HepG2 (cell line): ENCODE results near the gene CMKLR1. TPM values are rescaled to one million over a fixed set of nuclear protein-coding genes. Genes with fewer than 3 reads are reported as not detected.

Experiments
- ATAC-seq: fragments of 200-7000 bp; cut with Tn5 transposase; 3 replicates; pipeline ENCODE4 v1.9.1; 2020; ENCODE audit warnings: mild to moderate bottlenecking, moderate library complexity
- BruUV-seq: library from RNA; stranded (reverse); fragments of 400-500 nt; replicated peaks from 2 replicates; lab custom pipeline; 2021; lab: Mats Ljungman, UMichigan
- CTCF ChIA-PET: fragments of 300-600 bp; formaldehyde crosslinking; extraction: SDS; loops from one replicate; lab custom pipeline; 2021; ENCODE audit warnings: low total read pairs, inconsistent platforms, low intra/inter-chr PET ratio; lab: Yijun Ruan, JAX
- POLR2A ChIA-PET: fragments of 350-600 bp; sonication (Branson Sonifier 250); formaldehyde crosslinking; loops from one replicate; lab custom pipeline; 2020; ENCODE audit warnings: antibody characterized with exemption, inconsistent platforms; lab: Yijun Ruan, JAX
- DNase-seq: peaks from one replicate; pipeline ENCODE4 v3.0.0-alpha.2; 2015; ENCODE audit warnings: low spot score
- FAIRE-seq: peaks from 3 replicates; lab custom pipeline; 2011; peaks lifted over from hg19 to GRCh38; lab: Jason Lieb, UNC
- H2AFZ ChIP-seq: one replicate; pipeline ENCODE4 v1.6.1; 2011; ENCODE audit warnings: low read length, inconsistent platforms
- H3K27ac ChIP-seq: fragments of 300-600 bp; 3 replicates; pipeline ENCODE4 v1.8.0; 2011; ENCODE audit warnings: mixed run types, mild to moderate bottlenecking, mixed read lengths, low read length, inconsistent platforms; ENCODE audit not compliant: insufficient read depth; ENCODE audit errors: extremely low read length
- H3K27me3 ChIP-seq, 2 experiments: fragments of 200-600 bp in 1 of 2; 2 replicates in 1 of 2; 3 replicates in 1 of 2; pipeline versions ENCODE4 v1.6.0 to v1.8.0; 2011; ENCODE audit warnings: low read length in 2 of 2, mild to moderate bottlenecking in 2 of 2, moderate library complexity in 2 of 2, inconsistent platforms in 1 of 2; ENCODE audit not compliant: insufficient read depth in 2 of 2, control insufficient read depth in 1 of 2
- H3K36me3 ChIP-seq, 2 experiments: fragments of 200-600 bp in 1 of 2; replicated peaks in 1 of 2; 2 replicates in 1 of 2; 3 replicates in 1 of 2; pipeline versions ENCODE4 v1.5.1 to v1.8.0; 2011; ENCODE audit warnings: low read length in 2 of 2, inconsistent platforms in 1 of 2; ENCODE audit not compliant: insufficient read depth in 2 of 2, control insufficient read depth in 1 of 2
- H3K4me1 ChIP-seq: 2 replicates; pipeline ENCODE4 v1.5.1; 2012; ENCODE audit warnings: low read length, inconsistent platforms; ENCODE audit not compliant: insufficient read depth
- H3K4me2 ChIP-seq: 2 replicates; pipeline ENCODE4 v1.6.0; 2011; ENCODE audit warnings: low read depth, low read length, inconsistent platforms
- H3K4me3 ChIP-seq, 3 experiments: fragments of 200-600 bp in 1 of 3; sonication (generic), shearing (Covaris generic) in 1 of 3; replicated peaks in 1 of 3; 2 replicates each; pipeline ENCODE4 v1.5.1; 2011 to 2016; ENCODE audit warnings: low read length in 3 of 3, inconsistent platforms in 2 of 3, low read depth in 2 of 3, mild to moderate bottlenecking in 2 of 3, control low read depth in 1 of 3, mixed read lengths in 1 of 3; ENCODE audit not compliant: insufficient read depth in 1 of 3
- H3K79me2 ChIP-seq: one replicate; pipeline ENCODE4 v1.6.1; 2011; ENCODE audit warnings: low read length, inconsistent platforms; ENCODE audit not compliant: insufficient read depth
- H3K9ac ChIP-seq: 2 replicates; pipeline ENCODE4 v1.6.0; 2011; ENCODE audit warnings: mild to moderate bottlenecking, low read depth, low read length, inconsistent platforms; ENCODE audit not compliant: insufficient read depth
- H3K9me3 ChIP-seq: 2 replicates; pipeline ENCODE4 v1.5.1; 2012; ENCODE audit warnings: mild to moderate bottlenecking, low read length
- H4K20me1 ChIP-seq: 2 replicates; pipeline ENCODE4 v1.6.0; 2011; ENCODE audit warnings: inconsistent platforms, mild to moderate bottlenecking, low read length, moderate library complexity; ENCODE audit not compliant: insufficient read depth
- BCL6 ChIP-seq: IDR thresholded peaks from 2 replicates; pipeline ENCODE4 v1.6.1; 2016; ENCODE audit warnings: missing genetic modification reagents, missing compliant biosample characterization
- ISL2 ChIP-seq: sonication (generic); formaldehyde crosslinking; IDR thresholded peaks from 2 replicates; pipeline ENCODE4 v1.5.0; 2020; ENCODE audit warnings: missing genetic modification reagents
- MED8 ChIP-seq: sonication (generic); formaldehyde crosslinking; IDR thresholded peaks from 2 replicates; pipeline ENCODE4 v1.8.1; 2023; ENCODE audit warnings: mild to moderate bottlenecking, missing genetic modification reagents; ENCODE audit not compliant: insufficient replicate concordance
- REXO4 ChIP-seq: sonication (generic); formaldehyde crosslinking; IDR thresholded peaks from 2 replicates; pipeline ENCODE4 v1.8.0; 2022; ENCODE audit warnings: missing genetic modification reagents, mild to moderate bottlenecking, borderline replicate concordance
- TBX3 ChIP-seq: fragments of 450-650 bp; IDR thresholded peaks from 2 replicates; pipeline ENCODE4 v1.6.1; 2017; ENCODE audit warnings: antibody characterized with exemption, mild to moderate bottlenecking, inconsistent platforms, borderline replicate concordance
- ZBTB1 ChIP-seq: sonication (generic); formaldehyde crosslinking; IDR thresholded peaks from 2 replicates; pipeline ENCODE4 v1.4.0; 2020; ENCODE audit warnings: missing genetic modification reagents, borderline replicate concordance
- ZFP90 ChIP-seq: sonication (generic); formaldehyde crosslinking; IDR thresholded peaks from 2 replicates; pipeline ENCODE4 v1.8.0; 2022; ENCODE audit warnings: missing genetic modification reagents, mild to moderate bottlenecking, inconsistent platforms, borderline replicate concordance
- ZNF563 ChIP-seq: sonication (generic); formaldehyde crosslinking; IDR thresholded peaks from 2 replicates; pipeline ENCODE4 v1.8.0; 2022; ENCODE audit warnings: mild to moderate bottlenecking, moderate library complexity, missing genetic modification reagents
- ZNF652 ChIP-seq: IDR thresholded peaks from 2 replicates; pipeline ENCODE4 v1.6.1; 2016; ENCODE audit warnings: low read depth, borderline replicate concordance
- ZNF891 ChIP-seq: sonication (generic); formaldehyde crosslinking; IDR thresholded peaks from 2 replicates; pipeline ENCODE4 v1.5.0; 2020; ENCODE audit warnings: mild to moderate bottlenecking, missing genetic modification reagents
- WGBS: methylation state at CpG from one replicate; pipeline ENCODE4 v1.1.6; 2017; ENCODE audit warnings: low lambda C conversion rate; 5-methylcytosine and 5-hydroxymethylcytosine counted together
- in situ Hi-C: cut with HindIII; loops from 2 replicates; pipeline ENCODE4 v1.10.0; 2017; ENCODE audit warnings: low pct_unique_long_range_greater_than_20kb; ENCODE audit not compliant: extremely low pct_ligation_motif_present
- intact Hi-C: fragments of 100-400 bp; cut with micrococcal nuclease; formaldehyde crosslinking; loops from one replicate; pipeline ENCODE4 v1.10.0; 2022; ENCODE audit not compliant: unreplicated experiment
- polyA plus RNA-seq, 8 experiments: library from polyadenylated mRNA; depleted of rRNA in 3 of 8; stranded (reverse) in 7 of 8; unstranded in 1 of 8; fragments of >200 nt; fragmentation: Illumina TruSeq in 4 of 8; extraction: Trizol in 4 of 8; gene quantifications; 2 replicates each; pipeline versions ENCODE4 v1.2.1 to v1.2.3, GENCODE V29; 2011 to 2016; ENCODE audit warnings: low read depth in 4 of 8, missing spikeins in 1 of 8, mixed read lengths in 1 of 8; ENCODE audit not compliant: insufficient read depth in 1 of 8
- total RNA-seq, 5 experiments: library from RNA; depleted of rRNA; stranded (reverse); fragments of >200 nt; fragmentation: Illumina TruSeq; extraction: Trizol; gene quantifications; 2 replicates each; pipeline ENCODE4 v1.2.3, GENCODE V29; 2016; ENCODE audit warnings: low read depth in 1 of 5
- TF ChIP-seq, protein P1 (sequence below): sonication (generic); formaldehyde crosslinking; IDR thresholded peaks from 2 replicates; pipeline ENCODE4 v1.4.0; 2020; ENCODE audit warnings: missing genetic modification reagents
- TF ChIP-seq, protein P2 (sequence below): sonication (generic); formaldehyde crosslinking; IDR thresholded peaks from 2 replicates; pipeline ENCODE4 v1.5.1; 2020; ENCODE audit warnings: mild to moderate bottlenecking, missing genetic modification reagents, borderline replicate concordance
- TF ChIP-seq, protein P3 (sequence below): sonication (generic); formaldehyde crosslinking; IDR thresholded peaks from 2 replicates; pipeline ENCODE4 v1.5.0; 2020; ENCODE audit warnings: missing genetic modification reagents
- TF ChIP-seq, protein P4 (sequence below): sonication (generic); formaldehyde crosslinking; IDR thresholded peaks from 2 replicates; pipeline ENCODE4 v1.5.1; 2020; ENCODE audit warnings: missing genetic modification reagents, mild to moderate bottlenecking, borderline replicate concordance

The CMKLR1 gene
- total and polyA plus RNA-seq, 2 of the 13 experiments (the other 11 are each of a cell fraction or from before 2014, with no cell fraction given): not detected

DNA sequence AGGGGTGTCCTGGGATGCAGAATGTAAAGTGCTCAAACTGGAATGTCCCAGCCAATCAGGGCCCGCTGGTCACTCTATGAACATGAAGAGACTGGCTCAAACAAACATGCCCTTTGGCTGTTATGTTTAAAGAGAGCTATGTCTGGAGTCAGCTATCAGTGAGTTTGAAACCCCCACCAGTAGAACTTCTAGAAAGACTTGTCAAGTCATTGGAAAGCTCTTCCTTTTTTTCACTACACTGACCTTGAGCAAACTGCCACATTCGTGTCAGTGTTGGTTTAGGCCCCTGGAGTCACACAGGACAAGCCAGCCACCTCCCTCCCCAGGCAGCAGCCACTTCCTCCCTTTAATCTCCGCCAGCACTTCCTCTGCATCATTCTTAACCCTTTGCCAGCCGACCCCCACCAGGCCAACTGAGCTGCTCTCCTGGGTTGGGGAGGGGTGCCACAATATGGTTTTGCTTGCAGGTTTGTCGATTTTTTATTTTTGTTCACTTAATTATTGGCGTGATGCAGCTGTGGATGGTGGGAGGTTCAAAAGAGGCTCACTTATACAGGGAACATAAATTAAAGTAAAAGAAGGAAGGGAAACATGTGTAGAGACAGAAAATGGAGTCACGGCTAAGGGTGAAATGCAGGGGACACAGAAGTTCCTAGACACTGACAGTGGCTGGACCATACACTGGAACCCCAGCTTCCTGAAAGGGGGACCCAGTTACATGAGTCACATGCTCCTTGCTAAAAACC is 25.3 kb downstream of the CMKLR1 start:
- intact Hi-C loops (loop anchor here (2.0 kb wide), 1 partner anchor 201 kb away; the partner anchor contains the start of gene FICD), in situ Hi-C loops (no loop called here)
- Histone ChIP-seq H3K36me3 (no peaks in the 10 kb centered on the region), H3K79me2 (no peaks in the 10 kb centered on the region), H3K9me3 (no peaks in the 10 kb centered on the region), H3K4me3 (peak overlapping the region in 1 of 3 experiments; percentile 48; a peak in 1 of 6 replicates), H3K27me3 (no peaks in the 10 kb centered on the region; a peak in 1 of 5 replicates), H4K20me1 (no peaks in the 10 kb centered on the region), H3K4me2 (peak overlapping the region; percentile 74), H3K9ac (peak overlapping the region; percentile 68; the same call in 1 of the 2 replicates), H3K4me1 (peaks cover 76% of the 10 kb centered on the region), H3K27ac (peak overlapping the region; percentile 97), H2AFZ (no peak overlapping the region)
- 25% methylated on average over 7 of the region's 7 CpGs for WGBS
- DNase-seq (peak; percentile 99), ATAC-seq (peak; percentile 95), FAIRE-seq (peak; percentile 99)
- no TSS peak for BruUV-seq
- CTCF ChIA-PET: no interaction called here
- POLR2A ChIA-PET: interaction anchor here (1.0 to 1.7 kb wide), 2 partner anchors 10 to 16 kb away, joined by 3 to 4 read pairs; no protein-coding TSS in a partner anchor
- peak; percentile 19 for TF ChIP-seq MED8 (CRISPR knock-in tag)
- peak; percentile 57; the same call in 1 of the 2 replicates for TF ChIP-seq TBX3
- TF ChIP-seq, protein P1, sequence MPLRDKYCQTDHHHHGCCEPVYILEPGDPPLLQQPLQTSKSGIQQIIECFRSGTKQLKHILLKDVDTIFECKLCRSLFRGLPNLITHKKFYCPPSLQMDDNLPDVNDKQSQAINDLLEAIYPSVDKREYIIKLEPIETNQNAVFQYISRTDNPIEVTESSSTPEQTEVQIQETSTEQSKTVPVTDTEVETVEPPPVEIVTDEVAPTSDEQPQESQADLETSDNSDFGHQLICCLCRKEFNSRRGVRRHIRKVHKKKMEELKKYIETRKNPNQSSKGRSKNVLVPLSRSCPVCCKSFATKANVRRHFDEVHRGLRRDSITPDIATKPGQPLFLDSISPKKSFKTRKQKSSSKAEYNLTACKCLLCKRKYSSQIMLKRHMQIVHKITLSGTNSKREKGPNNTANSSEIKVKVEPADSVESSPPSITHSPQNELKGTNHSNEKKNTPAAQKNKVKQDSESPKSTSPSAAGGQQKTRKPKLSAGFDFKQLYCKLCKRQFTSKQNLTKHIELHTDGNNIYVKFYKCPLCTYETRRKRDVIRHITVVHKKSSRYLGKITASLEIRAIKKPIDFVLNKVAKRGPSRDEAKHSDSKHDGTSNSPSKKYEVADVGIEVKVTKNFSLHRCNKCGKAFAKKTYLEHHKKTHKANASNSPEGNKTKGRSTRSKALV (CRISPR knock-in tag): no peak
- TF ChIP-seq ZNF891 (CRISPR knock-in tag): no peak
- no peak for TF ChIP-seq REXO4 (CRISPR knock-in tag)
- TF ChIP-seq, protein P2, sequence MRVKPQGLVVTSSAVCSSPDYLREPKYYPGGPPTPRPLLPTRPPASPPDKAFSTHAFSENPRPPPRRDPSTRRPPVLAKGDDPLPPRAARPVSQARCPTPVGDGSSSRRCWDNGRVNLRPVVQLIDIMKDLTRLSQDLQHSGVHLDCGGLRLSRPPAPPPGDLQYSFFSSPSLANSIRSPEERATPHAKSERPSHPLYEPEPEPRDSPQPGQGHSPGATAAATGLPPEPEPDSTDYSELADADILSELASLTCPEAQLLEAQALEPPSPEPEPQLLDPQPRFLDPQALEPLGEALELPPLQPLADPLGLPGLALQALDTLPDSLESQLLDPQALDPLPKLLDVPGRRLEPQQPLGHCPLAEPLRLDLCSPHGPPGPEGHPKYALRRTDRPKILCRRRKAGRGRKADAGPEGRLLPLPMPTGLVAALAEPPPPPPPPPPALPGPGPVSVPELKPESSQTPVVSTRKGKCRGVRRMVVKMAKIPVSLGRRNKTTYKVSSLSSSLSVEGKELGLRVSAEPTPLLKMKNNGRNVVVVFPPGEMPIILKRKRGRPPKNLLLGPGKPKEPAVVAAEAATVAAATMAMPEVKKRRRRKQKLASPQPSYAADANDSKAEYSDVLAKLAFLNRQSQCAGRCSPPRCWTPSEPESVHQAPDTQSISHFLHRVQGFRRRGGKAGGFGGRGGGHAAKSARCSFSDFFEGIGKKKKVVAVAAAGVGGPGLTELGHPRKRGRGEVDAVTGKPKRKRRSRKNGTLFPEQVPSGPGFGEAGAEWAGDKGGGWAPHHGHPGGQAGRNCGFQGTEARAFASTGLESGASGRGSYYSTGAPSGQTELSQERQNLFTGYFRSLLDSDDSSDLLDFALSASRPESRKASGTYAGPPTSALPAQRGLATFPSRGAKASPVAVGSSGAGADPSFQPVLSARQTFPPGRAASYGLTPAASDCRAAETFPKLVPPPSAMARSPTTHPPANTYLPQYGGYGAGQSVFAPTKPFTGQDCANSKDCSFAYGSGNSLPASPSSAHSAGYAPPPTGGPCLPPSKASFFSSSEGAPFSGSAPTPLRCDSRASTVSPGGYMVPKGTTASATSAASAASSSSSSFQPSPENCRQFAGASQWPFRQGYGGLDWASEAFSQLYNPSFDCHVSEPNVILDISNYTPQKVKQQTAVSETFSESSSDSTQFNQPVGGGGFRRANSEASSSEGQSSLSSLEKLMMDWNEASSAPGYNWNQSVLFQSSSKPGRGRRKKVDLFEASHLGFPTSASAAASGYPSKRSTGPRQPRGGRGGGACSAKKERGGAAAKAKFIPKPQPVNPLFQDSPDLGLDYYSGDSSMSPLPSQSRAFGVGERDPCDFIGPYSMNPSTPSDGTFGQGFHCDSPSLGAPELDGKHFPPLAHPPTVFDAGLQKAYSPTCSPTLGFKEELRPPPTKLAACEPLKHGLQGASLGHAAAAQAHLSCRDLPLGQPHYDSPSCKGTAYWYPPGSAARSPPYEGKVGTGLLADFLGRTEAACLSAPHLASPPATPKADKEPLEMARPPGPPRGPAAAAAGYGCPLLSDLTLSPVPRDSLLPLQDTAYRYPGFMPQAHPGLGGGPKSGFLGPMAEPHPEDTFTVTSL (CRISPR knock-in tag): peak; percentile 55; the same call in 1 of the 2 replicates
- 0 out of 2 replicates have a peak, but pooled peaks have one; percentile 42 for TF ChIP-seq ZNF563 (CRISPR knock-in tag)
- TF ChIP-seq ZNF652 (CRISPR knock-in tag): peak; percentile 99
- TF ChIP-seq, protein P3, sequence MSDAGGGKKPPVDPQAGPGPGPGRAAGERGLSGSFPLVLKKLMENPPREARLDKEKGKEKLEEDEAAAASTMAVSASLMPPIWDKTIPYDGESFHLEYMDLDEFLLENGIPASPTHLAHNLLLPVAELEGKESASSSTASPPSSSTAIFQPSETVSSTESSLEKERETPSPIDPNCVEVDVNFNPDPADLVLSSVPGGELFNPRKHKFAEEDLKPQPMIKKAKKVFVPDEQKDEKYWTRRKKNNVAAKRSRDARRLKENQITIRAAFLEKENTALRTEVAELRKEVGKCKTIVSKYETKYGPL (CRISPR knock-in tag): no peak
- no peak for TF ChIP-seq ZFP90 (CRISPR knock-in tag)
- peak; percentile 97 for TF ChIP-seq BCL6 (CRISPR knock-in tag)
- TF ChIP-seq ISL2 (CRISPR knock-in tag): peak; percentile 89; the same call in 1 of the 2 replicates
- no peak for TF ChIP-seq ZBTB1 (CRISPR knock-in tag)
- TF ChIP-seq, protein P4, sequence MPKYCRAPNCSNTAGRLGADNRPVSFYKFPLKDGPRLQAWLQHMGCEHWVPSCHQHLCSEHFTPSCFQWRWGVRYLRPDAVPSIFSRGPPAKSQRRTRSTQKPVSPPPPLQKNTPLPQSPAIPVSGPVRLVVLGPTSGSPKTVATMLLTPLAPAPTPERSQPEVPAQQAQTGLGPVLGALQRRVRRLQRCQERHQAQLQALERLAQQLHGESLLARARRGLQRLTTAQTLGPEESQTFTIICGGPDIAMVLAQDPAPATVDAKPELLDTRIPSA: no peak
